ENCODE results near the gene ADGRA1.

Gene ADGRA1

DNA sequence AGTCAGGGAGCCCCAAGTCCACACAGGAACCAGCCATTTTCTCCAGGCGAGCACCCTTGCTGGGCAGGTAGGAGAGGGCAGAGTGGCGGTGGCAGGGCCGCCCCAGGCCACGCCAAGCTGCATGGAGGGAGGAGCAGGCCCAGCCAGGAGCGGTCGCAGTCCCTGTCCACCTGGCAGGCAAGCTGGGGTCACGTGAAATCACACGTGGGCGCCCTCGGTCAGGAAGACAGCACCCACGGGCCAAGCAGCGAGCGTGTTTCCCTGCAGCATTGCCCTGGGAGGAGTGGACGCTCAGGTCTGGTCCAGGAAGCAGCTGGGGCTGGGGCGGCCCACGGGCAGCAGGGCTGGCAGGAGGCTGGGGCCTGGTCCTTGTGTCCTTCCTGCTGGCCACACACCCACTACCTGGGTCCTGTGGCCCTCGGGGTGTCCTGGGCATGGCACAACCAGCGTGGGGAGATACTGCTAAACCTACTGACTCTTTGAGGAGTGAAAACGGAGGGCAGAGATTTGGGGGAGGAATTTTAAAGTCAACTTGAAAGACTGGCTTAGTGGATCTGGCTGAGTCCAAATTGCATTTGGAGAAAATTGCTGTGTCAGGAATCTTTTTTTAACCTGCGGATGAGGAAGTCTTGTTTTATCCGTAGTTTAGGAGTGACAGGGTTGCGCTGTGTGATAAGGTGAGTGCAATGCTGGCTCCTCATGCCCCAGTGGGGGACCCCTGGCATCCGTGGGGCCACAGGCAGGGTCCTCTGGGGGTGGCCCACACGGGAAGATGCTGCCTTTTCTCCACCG, 12.2 kb upstream of the ADGRA1 start:
- TF ChIP-seq ZBTB7A (IDR thresholded peaks at IDR 0.05; ENCODE audit: low read depth), result no peak
- no peak for TF ChIP-seq RAD21 (IDR thresholded peaks at IDR 0.05; ENCODE audit: low read depth)
- TF ChIP-seq TCF12 (IDR thresholded peaks at IDR 0.05; ENCODE audit: low read depth), result no peak
- no peak for TF ChIP-seq FOXM1 (IDR thresholded peaks at IDR 0.05; ENCODE audit: borderline replicate concordance, low read depth)
- no peak for TF ChIP-seq REST (IDR thresholded peaks at IDR 0.05; ENCODE audit: low read depth)
- no peak for TF ChIP-seq YY1 (IDR thresholded peaks at IDR 0.05; ENCODE audit: low read depth)
- no peak for TF ChIP-seq CEBPB (IDR thresholded peaks at IDR 0.05)
- TF ChIP-seq TEAD4 (IDR thresholded peaks at IDR 0.05), result no peak
- no peak for TF ChIP-seq CREB1 (IDR thresholded peaks at IDR 0.05; ENCODE audit: low read depth)
- TF ChIP-seq NFIC (IDR thresholded peaks at IDR 0.05), result no peak
- TF ChIP-seq MAX (IDR thresholded peaks at IDR 0.05), result no peak
- no peak for TF ChIP-seq TAF1 (IDR thresholded peaks at IDR 0.05; ENCODE audit: low read depth)
- no peak for TF ChIP-seq EGR1 (IDR thresholded peaks at IDR 0.05)
- no peak for TF ChIP-seq EP300 (IDR thresholded peaks at IDR 0.05; ENCODE audit: borderline replicate concordance)

DNA sequence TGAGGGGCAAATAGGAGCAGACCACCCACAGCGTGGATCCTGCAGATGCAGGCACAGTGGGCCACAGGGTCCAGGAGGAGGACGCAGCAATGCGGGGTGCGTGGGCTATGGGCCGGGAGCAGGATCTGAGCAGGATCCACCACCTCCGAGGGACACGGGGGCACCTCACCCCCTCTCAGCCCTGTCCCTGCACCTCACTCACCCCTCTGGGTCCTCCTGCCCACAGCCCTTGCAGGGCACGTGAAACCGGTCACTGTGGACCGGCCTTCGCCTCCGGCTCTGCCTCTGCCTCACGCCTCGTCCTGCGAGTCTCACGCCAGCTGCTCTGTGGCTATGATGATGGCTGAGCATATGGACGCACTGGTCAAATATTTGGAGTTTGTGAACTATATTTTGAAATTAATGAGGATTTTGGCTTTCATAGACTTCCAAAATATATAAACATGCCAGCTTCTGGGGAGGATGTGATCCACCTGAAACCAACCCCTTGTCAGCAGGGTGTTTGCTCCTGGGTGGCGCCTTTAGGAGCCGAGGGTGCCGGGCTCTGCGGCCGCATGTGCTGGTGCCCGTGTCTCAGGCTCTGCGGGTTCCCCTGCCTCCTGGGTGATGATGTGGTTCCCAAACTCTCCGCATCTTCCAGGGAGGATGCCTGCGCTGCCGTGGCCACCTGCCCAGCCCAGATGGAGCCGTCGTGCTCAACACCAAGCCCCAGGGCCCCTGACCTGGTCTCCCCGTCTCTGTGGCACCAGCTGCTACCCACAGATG, 11.3 kb upstream of the ADGRA1 start:
- TF ChIP-seq TEAD4 (IDR thresholded peaks at IDR 0.05) (no peak), ZBTB7A (IDR thresholded peaks at IDR 0.05; ENCODE audit: low read depth) (no peak), TAF1 (IDR thresholded peaks at IDR 0.05; ENCODE audit: low read depth) (no peak), YY1 (IDR thresholded peaks at IDR 0.05; ENCODE audit: low read depth) (no peak), NFIC (IDR thresholded peaks at IDR 0.05) (no peak), EGR1 (IDR thresholded peaks at IDR 0.05) (no peak)

- TF ChIP-seq CEBPB (IDR thresholded peaks at IDR 0.05) (no peak), REST (IDR thresholded peaks at IDR 0.05; ENCODE audit: low read depth) (peak; percentile 98), MAX (IDR thresholded peaks at IDR 0.05) (0 out of 2 replicates have a peak, but pooled peaks have one; percentile 42), EGR1 (IDR thresholded peaks at IDR 0.05) (no peak), TEAD4 (IDR thresholded peaks at IDR 0.05) (no peak), NFIC (IDR thresholded peaks at IDR 0.05) (no peak)
- TF ChIP-seq, protein P1, sequence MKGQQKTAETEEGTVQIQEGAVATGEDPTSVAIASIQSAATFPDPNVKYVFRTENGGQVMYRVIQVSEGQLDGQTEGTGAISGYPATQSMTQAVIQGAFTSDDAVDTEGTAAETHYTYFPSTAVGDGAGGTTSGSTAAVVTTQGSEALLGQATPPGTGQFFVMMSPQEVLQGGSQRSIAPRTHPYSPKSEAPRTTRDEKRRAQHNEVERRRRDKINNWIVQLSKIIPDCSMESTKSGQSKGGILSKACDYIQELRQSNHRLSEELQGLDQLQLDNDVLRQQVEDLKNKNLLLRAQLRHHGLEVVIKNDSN (IDR thresholded peaks at IDR 0.05), result no peak
Observed at GRCh38 chr10:133079836-133080682, 7.7 kb upstream of the ADGRA1 start.

DNA sequence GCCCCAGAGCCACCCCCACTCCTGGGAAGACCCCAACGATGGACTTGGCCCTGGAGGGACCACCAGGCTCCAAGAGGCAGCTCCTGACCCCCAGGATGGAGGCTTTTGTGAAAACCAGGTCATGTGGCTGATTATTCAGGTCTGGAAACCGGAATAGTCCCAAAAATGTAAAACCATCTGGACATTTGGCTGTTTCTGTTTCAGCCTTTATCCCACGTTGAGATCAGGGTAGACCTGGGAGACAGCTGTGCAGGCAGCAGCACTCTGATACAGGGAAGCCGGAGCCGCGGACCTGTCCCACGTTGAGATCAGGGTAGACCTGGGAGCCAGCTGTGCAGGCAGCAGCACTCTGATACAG, 7.1 kb upstream of the ADGRA1 start:
- no peak for TF ChIP-seq NFIC (IDR thresholded peaks at IDR 0.05)

DNA sequence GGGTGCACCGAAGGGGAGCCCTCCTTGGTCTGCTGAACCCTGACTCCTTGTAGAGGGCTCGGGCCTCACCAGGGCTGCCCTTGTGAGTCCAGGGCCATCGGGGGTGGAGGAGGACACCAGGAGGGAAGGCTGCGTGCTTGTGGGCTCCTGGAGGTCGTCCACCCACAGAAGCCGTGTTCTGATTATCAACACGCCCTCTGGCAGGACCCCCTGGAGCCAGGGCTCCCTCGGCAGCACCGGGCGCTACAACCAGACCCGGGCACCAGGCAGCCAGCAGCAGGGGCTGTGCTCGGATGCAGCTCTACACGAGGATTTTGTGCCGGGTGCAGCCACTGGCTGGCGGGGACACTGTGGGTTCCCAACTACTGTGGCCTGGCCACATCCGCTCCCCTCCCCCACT, 6.1 kb upstream of the ADGRA1 start:
- TF ChIP-seq REST (IDR thresholded peaks at IDR 0.05; ENCODE audit: low read depth), result no peak
- no peak for TF ChIP-seq EGR1 (IDR thresholded peaks at IDR 0.05)
- no peak for TF ChIP-seq ZBTB7A (IDR thresholded peaks at IDR 0.05; ENCODE audit: low read depth)
- TF ChIP-seq TCF12 (IDR thresholded peaks at IDR 0.05; ENCODE audit: low read depth), result no peak
- no peak for TF ChIP-seq TAF1 (IDR thresholded peaks at IDR 0.05; ENCODE audit: low read depth)
- no peak for TF ChIP-seq RAD21 (IDR thresholded peaks at IDR 0.05; ENCODE audit: low read depth)
- TF ChIP-seq, protein P1 (IDR thresholded peaks at IDR 0.05), result no peak
- no peak for TF ChIP-seq CEBPB (IDR thresholded peaks at IDR 0.05)
- TF ChIP-seq CREB1 (IDR thresholded peaks at IDR 0.05; ENCODE audit: low read depth), result no peak
- no peak for TF ChIP-seq MAX (IDR thresholded peaks at IDR 0.05)
